HG03575 (cell line): Measurements from ENCODE around the gene RGSL1.

Experiments used
- ATAC-seq: cut with Tn5 transposase; IDR thresholded peaks from one replicate; pipeline ENCODE4 v1.9.1; 2021; ENCODE audit not compliant: unreplicated experiment, insufficient number of reproducible peaks, low FRiP score; ENCODE audit errors: extremely low read depth

Gene RGSL1

DNA sequence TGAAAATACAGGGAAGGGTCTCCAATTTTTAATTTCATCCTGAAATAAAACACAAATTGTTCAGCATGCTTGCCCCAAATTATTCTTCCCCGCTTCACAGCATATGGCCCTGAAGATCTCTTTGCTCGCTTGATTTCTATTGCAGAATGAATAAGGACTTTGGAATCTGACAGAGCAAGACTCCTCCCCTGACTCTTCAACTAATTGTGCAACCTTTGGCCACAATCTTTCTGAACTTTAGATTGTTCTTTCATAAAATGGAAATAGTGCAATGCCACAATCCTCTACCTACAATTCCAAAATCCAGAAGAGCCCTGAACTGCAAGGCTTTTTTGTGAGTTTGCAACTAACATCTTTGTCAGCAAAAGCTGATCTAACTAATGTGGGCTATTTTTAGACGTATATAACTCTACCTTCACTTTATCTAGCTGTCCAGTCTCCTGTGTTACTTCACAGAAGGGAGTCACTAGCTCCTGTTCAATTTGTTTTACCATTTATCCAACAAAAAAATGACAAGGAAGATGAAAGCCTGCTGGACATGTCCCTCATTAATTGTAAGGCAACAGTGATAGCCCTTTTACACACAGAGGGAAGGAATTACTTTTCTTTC lies 125.7 kb downstream of the RGSL1 start:
- ATAC-seq = no peak

DNA sequence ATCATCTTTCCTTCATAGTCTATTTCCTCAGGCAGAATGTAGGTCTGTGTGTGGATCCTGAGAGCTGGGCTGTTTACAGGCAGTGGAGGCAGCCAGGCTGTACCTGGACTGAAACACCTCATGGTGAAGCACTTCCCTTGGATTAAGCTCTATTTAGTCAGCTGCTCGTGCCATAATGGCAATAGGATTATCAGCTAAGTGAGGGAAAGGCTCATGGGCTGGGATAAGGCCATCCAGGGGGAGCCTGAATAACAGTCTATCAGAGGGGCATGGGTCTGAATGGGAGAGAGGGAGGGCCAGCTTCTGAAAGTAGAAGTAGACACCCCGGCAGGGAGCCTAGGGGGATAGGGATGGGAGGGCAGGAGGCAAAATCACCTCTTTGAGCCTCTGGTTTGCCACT lies 130.8 kb downstream of the RGSL1 start:
- no peak for ATAC-seq

DNA sequence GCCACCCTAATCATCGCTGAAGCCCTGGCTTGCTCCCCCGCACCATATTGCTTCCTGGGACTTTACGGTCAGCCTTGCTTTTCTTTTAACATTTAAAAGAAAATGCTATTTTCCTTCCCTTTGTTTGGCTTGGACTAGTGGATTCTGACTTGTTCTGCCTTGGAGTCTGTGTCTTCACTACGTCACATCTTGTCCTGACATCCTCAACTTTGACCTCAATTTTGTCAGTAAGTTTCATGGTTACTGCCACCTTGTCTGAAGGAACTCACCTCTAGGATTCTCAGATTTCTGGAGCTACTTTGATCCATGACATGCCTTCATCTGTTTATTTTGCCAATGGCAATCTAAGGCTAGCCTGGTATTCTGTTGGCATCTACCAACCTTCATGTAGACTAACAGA lies 134.8 kb downstream of the RGSL1 start:
- ATAC-seq = no peak

DNA sequence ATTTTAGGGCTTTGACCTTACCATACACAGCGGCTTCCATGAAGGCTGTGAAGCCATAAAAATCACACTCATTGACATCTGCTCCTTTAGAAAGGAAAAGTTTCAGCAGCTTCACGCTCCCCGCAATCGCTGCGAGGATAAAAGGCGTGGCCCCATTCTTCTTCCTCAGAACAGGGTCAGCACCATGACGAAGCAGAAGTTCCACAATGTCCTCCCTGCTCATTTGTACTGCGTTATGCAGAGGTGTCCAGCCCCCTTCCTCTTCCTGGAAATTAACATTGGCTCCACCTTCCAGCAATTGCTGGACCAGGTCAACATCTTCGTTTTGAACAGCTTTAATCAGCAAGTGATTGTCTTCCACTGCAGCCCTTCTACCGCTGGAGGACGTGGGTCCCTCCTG lies 136.4 kb downstream of the RGSL1 start:
- no peak for ATAC-seq

DNA sequence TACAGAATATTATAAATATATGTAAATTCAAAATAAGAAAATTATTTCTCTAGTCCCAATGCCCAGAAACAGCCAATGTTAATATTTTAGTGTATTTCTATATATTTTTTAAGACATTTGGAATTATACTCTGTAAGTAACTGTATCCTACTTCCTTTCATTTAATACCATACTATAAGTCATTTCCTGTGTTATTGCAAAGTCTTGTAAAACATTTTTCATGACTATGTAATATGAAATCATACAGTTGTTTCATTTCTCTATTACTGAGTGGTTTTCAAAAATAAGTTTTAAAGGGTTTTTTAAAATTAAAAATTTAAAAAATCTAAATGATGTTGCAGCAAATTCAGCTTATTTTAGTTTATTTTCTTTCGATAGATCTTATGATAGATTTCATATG lies 137.1 kb downstream of the RGSL1 start:
- ATAC-seq = no peak

DNA sequence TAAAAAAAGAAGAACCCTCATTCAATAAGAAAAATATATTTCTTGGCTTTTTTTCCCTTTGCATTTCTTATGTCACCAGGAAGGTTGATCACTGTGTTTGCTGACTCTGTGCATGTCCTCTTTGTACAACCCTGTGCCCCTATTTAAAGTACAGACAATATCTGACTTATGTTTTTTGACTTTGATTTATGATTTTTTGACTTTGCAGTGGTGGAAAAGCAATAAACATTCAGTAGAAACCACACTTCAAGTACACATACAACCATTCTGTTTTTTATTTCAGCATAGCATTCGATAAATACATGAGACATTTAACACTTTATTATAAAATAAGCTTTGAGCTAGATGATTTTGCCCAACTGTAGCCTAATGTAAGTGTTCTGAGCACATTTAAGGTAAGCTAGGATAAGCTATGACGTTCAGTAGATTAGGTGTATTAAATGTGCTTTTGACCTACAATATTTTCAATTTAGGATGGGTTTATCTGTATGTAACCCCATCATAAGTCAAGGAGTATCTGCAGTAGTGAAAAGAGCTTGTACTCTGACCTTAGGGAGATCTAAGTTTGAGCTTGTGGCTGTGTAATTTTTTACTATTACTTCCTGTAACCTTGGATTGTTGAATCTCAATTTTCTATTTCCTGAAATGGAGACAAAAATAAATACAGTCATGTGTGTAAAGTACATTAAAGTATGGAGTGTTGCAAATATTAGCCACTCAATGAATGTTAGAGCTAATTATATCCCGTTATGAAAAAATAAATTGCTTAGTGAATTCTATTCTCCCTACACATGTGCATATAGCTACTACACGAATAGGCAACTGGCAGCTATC lies 137.9 kb downstream of the RGSL1 start:
- ATAC-seq = no peak

DNA sequence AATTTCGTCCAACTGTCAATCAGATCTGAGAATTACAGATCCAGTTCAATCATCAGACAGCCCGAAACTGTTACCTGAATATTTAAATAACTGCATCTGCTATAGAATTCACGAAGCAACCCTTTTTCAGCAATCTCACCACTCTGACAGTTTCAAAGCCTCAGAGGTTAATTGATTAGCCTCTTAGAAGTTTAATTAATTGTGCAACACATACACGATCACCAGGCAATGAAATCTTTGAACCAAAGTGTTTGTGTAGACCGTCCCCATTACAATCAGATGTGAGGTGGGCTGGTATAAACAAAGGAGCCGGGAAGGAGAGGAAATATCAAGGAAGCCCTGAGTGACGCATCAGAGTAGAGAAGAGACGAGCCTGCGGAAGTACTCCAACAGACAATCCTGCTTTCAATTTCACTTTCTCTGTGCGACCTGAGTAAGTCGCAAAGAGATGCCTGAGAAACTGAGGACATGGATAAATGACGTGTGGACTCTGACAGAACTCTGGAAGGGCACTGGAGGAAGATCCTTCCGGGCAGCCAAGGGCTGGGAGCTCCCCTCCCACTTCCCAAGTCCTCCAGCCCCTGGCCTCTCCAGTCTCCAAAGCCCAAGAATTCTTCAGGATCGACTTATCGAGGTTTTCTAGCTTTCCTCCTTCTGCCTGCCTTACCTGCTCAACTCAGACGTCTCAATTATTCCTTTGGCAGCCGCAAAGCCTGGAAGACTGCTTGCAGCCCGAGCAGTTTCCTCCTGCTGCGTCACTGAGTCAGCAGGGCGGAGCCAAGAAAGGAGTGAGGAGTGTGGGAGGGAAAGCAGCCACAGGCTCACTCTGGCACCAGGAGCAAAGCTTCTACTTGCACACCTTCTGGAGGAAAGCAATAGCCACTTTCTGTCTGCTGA lies 138.8 kb downstream of the RGSL1 start, which contains the start of gene RNASEL:
RNASEL (minus strand) TSS at position 757 of the 897 bp plus-strand sequence. CDS start 2,450 bp downstream, outside the sequence.
- ATAC-seq = no peak

DNA sequence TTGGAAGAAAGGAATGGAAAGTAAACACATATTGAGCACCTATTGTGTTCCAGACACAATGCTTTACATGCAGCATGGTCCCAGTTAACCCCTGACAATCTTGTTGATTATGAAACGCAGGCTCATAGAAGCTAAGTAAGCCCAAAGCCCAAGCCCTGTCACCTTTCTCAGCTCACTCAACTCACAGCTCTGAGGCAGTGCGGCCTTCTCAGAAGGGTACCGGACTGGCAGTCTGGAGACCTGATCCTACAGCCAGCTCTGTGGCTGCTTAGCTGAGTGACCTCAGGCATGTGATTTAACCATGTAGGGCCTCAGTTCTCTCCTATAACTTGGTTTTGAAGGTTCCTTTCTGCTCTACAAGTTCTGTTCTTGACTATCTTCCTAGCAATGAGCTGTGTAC lies 139.6 kb downstream of the RGSL1 start:
- no peak for ATAC-seq

DNA sequence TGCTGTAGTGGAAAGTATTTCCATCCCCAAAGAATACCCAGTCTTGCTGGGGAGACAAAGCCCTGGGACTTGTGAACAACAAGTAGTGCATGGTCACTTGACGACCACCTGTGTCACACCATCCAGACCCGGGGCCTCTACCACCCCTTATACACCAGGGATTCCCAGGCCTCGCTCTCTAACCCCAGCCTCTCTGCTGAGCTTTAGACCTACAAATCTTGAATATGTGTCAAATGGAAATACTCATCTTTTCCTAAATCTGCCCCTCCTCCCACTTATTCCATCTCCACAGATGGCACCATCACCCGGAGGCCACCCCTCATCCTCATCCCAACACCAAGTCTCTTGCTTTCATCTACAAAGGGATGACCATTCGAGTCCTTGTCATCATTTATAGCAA lies 140.0 kb downstream of the RGSL1 start:
- ATAC-seq = no peak

DNA sequence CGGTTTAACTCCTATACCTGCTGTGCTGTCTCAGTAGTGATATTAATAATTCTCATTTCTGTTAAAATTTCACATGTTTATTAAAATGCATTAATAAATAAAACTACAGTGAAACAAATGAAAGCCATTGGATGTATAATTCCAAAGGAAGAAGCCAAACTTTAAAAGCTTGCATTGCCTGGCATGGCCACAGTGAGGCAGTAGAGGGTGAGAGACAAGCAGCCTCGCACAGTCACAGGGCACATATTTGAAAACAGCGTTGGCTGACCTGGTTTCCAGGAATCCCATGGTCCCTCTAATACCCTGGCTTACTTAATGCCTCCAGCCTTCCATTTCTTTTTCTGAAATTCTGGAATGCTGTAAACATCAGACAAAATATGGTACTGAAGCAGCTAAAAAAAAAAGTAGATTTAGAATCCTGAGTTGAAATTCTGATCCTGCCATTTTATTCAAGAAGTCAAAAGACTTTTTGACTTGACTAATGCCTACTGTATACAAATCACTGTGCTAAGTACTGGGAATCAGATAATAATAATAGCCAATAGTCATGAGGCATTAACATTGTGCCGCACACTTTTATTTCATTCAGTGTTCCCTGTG lies 145.8 kb downstream of the RGSL1 start:
- no peak for ATAC-seq

DNA sequence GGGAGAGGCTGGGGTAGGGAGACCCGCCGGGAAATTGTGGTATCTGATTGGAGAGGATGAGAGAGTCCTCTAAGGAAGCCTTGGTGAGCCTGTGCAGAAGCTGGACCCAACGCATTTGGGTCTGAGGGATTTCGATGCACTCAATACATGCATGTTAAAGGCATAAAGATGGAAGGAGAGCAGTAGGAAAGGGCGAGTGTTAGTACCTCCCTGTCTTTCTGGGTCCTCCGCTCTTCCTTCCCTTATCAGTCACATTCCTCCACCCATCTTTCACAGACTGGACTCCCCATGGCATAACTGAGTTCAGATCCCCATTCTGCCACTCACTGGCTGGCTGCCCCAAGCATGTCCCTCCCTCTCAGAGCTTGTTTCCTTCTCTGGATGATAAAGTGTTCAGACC lies 147.0 kb downstream of the RGSL1 start:
- no peak for ATAC-seq

DNA sequence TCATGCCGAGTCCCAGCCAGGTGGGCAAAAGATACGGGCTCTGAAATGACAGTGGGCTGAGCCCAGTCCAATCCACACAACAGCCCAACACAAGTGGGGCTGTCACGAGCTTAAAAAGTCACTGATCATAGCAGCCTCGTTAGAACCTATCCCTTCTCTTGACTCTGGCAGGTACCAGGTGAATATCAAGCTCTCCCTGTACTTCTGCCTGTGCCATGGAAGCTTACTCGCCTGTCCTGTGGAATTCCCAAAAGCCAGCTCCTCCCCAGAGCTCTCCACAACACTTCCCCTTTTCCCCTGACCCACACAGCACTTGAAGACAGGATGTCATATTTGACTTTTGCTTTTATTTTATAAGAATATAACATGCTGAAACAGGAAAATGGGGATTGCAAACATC lies 148.3 kb downstream of the RGSL1 start:
- no peak for ATAC-seq

DNA sequence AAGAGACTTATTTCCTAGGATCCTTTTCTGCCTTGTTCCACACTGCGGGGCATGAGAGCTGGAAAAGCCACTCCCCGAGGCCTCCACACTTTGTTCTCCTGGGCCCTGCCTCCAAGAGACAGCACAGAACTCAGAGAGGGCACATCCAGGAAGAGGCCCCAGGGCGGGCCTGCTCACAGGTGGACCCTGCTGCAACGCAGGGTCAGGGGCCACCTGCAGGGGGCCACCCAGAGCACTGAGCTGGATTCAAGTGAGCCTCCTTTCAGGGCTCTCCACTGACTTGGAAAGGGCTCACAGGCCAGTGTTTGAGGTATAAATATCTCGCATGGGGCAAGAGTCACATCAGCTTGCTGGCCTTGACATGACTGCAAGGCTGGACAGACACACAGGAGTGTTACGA lies 149.4 kb downstream of the RGSL1 start:
- ATAC-seq = no peak

DNA sequence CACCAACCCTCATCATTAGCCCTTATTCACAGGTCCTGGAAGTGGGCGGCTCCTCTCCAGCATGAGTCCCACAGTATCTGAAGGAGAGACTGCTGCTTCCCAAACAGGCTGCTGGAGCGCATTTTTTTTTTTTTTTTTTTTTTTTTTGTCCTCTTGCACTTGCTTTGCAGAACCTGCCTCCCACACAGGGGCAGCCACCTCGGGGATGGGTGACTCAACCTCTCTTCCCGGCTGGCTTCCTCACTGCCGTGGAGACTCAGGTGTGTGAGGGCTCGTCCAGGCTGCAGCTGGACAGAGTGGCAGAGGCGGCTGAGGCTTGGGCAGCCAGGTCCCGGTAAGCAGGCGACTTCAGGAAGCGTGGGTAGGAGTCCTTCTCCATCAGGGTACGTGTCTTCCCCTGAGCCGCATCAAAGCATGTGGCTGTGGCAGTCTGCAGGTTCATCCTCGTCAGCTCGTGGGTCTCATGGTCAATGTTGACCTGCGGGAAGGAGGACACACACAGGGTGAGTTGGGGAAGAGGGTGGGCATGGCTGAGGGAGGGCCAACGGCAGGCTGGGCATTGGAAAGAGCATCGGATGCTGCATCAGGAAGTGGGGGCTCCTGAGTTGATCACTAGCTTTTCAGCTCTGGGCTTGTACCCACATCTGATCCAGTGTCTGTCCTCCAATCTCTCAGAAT lies 150.2 kb downstream of the RGSL1 start:
- ATAC-seq = no peak

DNA sequence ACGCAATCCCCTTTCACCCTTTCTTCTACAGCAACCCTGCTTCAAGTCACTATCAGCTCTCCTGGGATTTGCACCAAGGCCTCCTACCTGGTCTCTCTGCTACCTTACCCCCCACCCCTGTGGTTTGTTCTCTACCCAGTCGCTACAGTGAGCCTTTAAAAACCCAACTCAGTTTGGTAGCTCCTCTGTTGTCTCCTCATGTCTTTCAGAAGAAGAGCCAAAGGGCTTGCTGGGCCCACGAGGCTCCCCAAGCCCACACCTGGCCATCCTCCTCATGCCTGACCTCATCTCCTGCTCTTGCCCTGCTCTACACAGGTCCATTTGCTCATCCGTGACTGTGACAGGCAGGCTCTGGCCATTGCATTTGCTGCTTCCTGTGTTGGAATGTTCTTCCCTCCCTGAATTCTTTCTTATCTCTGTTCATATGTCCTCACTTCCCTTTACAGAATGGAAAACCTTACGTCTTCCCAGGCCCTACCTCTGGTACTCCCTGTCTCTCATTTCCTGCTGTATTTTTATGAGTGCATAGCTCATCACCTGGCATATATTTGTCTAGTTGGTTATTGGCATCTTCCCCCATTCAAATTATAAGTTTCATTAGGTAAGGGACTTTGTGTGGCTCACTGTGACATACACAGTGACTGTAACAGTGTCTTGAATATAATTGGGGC lies 150.9 kb downstream of the RGSL1 start:
- no peak for ATAC-seq

DNA sequence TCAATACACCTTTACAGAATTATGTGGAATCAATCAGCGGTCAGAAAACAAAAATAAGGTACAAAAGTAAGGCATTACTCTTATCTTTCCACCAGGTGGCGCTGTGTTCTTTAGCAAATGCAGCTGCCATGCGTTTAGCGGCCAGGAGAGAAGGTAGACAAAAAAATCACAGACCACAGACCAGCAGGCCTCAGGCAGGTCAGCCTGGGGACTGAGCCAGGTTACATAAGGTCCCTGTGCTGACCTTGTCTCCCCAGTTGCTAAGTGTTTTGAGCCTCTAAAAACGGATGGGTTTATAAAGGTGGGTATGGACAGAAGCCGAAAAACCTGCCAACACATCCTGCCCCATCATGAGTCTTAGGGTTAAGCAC lies 151.5 kb downstream of the RGSL1 start:
- no peak for ATAC-seq

DNA sequence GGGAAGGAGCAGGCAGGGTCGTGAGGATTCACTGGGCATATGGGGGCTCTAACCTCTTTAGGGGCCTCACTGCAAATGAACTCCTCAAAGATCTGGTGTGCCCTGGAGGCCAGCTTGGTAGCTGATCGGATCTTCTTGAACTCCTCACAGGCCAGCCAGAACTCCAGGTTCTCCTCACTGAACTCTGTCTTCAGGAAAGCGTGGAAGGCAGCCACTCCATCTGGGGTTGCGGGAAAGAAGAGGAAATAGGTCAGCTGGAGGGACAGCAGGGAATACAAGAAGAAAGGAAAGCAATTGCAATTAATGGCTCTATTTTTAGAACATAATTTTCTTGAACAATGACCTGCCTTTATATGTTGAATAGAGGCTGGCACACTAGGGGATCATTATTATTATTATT lies 152.0 kb downstream of the RGSL1 start:
- no peak for ATAC-seq

DNA sequence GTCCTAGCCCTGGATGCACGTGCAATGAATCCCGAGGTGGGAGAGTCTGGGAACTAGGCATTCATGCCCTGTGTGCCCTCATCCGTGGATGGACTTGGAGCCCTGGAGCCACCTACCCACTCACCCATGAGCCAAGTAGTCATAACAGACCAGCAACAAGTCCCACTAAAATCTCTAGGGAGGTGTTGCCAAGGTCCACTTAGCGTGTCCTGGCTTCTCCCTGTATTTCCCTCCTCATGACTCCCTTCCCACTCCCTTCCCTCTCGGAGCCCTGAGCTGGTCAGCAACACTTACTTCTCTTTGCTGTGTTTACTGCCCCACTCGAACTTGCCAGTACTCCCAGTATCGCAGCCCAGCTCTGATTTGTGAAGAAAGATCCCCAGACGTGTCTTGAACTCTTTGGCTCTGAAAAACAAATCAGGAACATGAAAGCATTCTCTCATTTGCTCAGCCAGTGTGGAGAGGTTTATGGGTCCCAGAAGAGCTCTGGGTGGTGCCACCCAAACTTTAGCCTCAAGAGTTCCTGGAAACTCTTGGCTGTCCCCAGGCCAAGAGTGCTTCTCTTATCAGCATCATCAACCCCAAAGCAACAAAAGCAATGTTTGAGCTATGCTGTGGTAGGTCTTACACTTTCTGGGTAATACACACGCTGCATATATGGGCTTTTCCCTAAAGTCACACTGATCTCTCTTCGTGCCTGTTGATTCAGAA lies 153.1 kb downstream of the RGSL1 start:
- no peak for ATAC-seq
